ENCODE results near the gene RGP1.
A peak's percentile ranks its signal among the peaks of the same experiment; 100 is the strongest.

Gene RGP1

DNA sequence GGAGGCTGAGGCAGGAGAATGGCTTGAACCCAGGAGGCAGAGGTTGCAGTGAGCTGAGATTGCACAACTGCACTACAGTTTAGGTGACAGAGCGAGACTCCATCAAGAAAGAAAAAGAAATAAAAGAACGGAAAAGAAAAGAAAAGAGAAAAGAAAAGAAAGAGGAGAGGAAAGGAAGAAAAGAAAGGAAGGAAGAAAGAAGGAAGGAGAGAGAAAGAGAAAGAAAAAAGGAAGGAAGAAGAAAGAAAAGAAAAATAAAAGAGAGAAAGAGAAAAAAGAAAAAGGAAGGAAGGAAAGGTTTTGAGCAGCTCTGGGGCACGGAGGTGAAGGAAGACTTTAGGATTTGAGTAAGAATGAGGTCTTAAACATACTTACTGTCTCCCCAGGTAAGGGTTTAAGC lies 35.5 kb upstream of the RGP1 start:
- no peak for TF ChIP-seq CTCF (conservative IDR thresholded peaks at IDR 0.05; ENCODE audit: low read depth, low read length)
- DNase-seq (ENCODE audit: low read depth) = no peak
- H3K4me3 ChIP-seq (ENCODE audit: low read length) = no peak overlapping the region

- H3K4me3 ChIP-seq (ENCODE audit: low read length) = no peak overlapping the region
- DNase-seq (ENCODE audit: low read depth) = no peak
- TF ChIP-seq CTCF (conservative IDR thresholded peaks at IDR 0.05; ENCODE audit: low read depth, low read length) = no peak
These were observed 35.0 kb upstream of the RGP1 start for GRCh38 chr9:35714123-35714522.

- no peak for DNase-seq (ENCODE audit: low read depth)
- TF ChIP-seq CTCF (conservative IDR thresholded peaks at IDR 0.05; ENCODE audit: low read depth, low read length) = no peak
These were observed 34.4 kb upstream of the RGP1 start for GRCh38 chr9:35714579-35715252.

GRCh38 chr9:35716230-35716629 lies 32.9 kb upstream of the RGP1 start:
- TF ChIP-seq CTCF (conservative IDR thresholded peaks at IDR 0.05; ENCODE audit: low read depth, low read length) = peak; percentile 5
- DNase-seq (ENCODE audit: low read depth) = no peak
- H3K4me3 ChIP-seq (ENCODE audit: low read length) = no peak overlapping the region

More at GRCh38 chr9:35714579-35715252, 34.4 kb upstream of the RGP1 start:
- no peak overlapping the region for H3K4me3 ChIP-seq (ENCODE audit: low read length)

DNA sequence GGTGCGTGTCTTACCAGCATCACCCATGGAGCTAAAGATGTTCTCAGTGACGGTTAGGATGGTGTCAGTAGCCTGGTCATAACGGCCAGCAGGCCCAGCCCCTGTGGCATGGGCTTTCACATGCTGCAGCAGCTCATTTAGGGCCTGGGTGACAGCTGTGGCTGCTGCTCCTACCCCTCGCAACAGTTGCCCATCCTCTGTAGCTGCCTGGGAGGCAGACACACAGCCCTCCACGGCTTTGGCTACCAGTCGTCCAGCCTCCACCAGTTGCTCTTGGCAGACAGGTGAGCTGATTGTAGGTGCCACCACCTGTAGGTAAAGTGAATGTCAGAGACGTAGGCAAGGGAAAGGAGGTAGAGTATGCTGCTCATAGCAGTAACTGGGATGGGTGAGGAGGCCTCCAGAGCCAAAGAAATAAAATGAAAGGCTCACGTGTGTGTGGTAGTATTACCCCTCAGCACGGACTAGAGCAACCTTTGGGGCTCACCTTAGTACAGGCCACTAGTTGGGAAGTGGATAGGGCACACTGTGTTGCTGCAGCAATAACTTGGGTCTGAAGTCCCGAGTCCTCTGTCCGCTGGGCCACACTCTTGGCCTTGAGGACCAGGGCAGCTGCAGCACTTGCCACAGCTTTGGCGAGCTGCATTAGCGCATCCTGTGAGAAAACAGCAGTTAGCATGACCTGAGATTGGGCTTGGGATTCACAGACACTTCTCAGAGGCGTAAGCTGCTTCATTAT lies 31.8 kb upstream of the RGP1 start:
- TF ChIP-seq CTCF (conservative IDR thresholded peaks at IDR 0.05; ENCODE audit: low read depth, low read length) = no peak
- H3K4me3 ChIP-seq (ENCODE audit: low read length) = no peak overlapping the region
- DNase-seq (ENCODE audit: low read depth) = no peak

DNA sequence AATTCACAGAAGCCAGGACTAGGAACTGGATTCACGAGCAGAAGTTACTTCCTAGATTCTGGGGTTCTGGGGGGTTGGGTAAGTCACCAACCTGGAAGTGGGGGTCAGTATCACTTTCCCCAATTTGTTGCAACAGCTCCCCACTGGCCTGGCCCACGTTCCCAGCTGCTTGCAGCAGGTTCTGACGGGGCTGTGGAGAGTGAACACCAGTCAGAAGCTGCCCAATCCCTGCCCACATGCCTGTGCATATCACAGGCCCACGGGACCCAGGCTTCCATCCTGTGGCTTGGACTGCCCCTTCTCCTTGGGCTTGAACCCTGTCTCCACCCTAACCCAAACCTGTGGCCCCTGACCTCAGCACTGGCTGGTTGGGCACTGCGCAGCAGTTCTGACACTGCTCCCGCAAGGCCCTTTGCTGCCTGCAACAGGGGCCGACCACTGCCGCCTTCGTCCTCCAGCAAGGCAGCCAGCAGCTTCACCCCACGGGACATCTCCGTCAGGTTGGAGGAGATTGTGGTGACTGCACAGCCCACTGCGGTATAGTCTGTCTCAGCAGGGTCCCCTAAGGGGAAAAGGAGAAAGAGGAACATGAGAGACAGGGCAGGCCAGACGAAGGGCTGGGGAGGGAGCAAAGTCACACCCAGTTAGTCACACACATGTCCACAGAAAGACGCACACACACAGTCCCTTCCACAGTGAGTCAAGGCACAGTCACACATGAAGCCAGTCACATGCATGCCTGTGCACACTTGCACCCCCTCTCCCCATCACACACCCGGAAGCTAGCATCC lies 30.2 kb upstream of the RGP1 start:
- H3K4me3 ChIP-seq (ENCODE audit: low read length) = no peak overlapping the region
- TF ChIP-seq CTCF (conservative IDR thresholded peaks at IDR 0.05; ENCODE audit: low read depth, low read length) = no peak
- no peak for DNase-seq (ENCODE audit: low read depth)

Data from retinal pigment epithelial cell (primary cell).